ENCODE measurements around the gene RNF130.
"Not testable (repeated sequence)": the region's sequence is repeated elsewhere in the genome, so short reads cannot be mapped to it uniquely, and the experiment has no call there.

Gene RNF130

DNA sequence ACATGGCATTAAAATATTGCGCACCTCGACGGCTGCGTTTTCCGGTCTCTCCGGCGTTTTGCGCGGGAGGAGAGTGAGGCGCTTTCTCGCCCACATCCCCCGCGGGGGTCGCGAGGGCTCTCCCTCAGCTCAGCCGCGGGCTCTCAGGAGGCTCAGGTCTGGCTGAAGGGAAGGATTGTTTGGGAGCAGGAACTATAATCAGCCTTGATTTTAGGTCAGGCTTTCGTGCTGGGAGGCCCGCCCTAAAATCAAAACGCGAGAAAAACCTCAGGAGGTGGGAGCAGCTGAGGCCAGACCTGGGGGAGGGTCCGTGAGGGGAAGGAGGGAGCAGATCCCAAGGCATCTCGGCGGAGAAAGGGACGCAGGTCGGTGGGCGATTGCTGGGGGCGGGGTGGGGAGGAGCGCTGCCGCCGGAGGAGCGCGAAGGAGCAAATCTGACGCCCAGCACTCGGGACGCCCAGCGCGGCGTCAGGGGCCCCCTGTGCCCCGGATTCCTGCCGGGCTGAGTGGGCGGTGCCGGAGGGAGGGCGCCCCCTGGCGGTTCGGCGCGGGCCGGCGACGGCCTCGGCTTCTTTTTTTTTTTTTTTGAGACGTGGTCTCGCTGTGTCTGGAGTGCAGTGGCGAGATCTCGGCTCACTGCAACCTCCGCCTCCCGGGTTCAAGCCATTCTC lies 18.7 kb upstream of the RNF130 start (continued):
- TF ChIP-seq ZNF221 (tag by site-specific recombination; IDR thresholded peaks at IDR 0.05; ENCODE audit: borderline replicate concordance), result no peak
- TF ChIP-seq KLF1 (tag by site-specific recombination; IDR thresholded peaks at IDR 0.05), result peak; percentile 76
- peak; percentile 91 for TF ChIP-seq KLF16 (tag by site-specific recombination; IDR thresholded peaks at IDR 0.05)
- no peak for TF ChIP-seq PRDM2 (tag by site-specific recombination; IDR thresholded peaks at IDR 0.05; ENCODE audit: borderline replicate concordance)
- TF ChIP-seq HIC1 (tag by site-specific recombination; IDR thresholded peaks at IDR 0.05), result peak; percentile 51; the same call in 1 of the 2 replicates

DNA sequence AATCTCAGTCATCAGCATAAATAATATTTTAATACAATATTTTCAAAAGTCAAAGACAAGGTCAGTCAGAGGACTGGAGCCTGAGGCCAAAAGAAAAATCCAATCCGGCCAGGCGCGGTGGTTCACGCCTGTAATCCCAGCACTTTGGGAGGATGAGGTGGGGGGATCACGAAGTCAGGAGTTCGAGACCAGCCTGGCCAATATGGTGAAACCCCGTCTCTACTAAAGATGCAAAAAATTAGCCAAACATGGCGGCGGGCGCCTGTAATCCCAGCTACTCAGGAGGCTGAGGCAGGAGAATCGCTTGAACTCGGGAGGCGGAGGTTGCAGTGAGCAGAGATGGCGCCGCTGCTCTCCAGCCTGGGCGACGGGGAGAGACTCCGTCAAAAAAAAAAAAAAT lies 18.1 kb upstream of the RNF130 start:
- POLR2A ChIA-PET, result interaction anchor here (1.5 kb wide), 1 partner anchor 18 kb away, joined by 3 read pairs; the partner anchor contains the start of gene RNF130
- H3K9me3 ChIP-seq (ENCODE audit: control insufficient read depth, insufficient read depth, low read depth, low read length); H3K36me3 ChIP-seq (ENCODE audit: control insufficient read depth in 2 of 2, insufficient read depth in 1 of 2, low read length in 2 of 2); H3K4me1 ChIP-seq (ENCODE audit: control insufficient read depth, insufficient read depth, low read length); H3K27ac ChIP-seq (ENCODE audit: extremely low read depth, low read depth, low read length); H3K4me3 ChIP-seq (ENCODE audit: low read depth, low read length): not testable (repeated sequence)
- CTCF ChIA-PET, result interaction anchor here (0.6 to 2.4 kb wide), 3 partner anchors 9 to 15 kb away, joined by 3 to 9 read pairs (median 5); no protein-coding TSS in a partner anchor

DNA sequence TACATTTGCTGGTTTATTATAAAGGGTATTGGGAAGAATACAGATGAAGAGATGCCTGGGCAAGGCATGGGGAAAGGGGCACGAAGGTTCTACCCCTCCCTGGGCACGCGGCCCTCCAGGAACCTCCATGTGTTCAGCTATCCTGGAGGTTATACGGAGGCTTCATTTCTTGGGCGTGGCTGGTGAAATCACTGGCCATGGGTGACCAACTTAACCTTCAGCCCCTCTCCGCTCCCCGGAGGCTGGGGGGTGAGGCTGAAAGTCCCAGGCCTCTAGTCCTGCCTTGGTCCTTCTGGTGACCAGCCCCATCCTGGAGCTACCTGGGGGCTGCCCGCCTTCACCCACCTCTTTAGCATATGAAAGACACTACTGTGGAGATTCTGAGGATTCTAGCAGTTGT lies 17.0 kb upstream of the RNF130 start:
- Histone ChIP-seq H3K4me1 (ENCODE audit: control insufficient read depth, insufficient read depth, low read length) (no peaks in the 10 kb centered on the region; the same call in 1 of the 2 replicates), H3K36me3 (ENCODE audit: control insufficient read depth in 2 of 2, insufficient read depth in 1 of 2, low read length in 2 of 2) (no peaks in the 10 kb centered on the region), H3K9me3 (ENCODE audit: control insufficient read depth, insufficient read depth, low read depth, low read length) (no peaks in the 10 kb centered on the region), H3K27ac (ENCODE audit: extremely low read depth, low read depth, low read length) (no peak overlapping the region), H3K4me3 (ENCODE audit: low read depth, low read length) (no peak overlapping the region)
- ChIA-PET POLR2A (interaction anchor here (1.5 kb wide), 1 partner anchor 17 kb away, joined by 3 read pairs; the partner anchor contains the start of gene RNF130), CTCF (interaction anchor here (0.7 to 1.2 kb wide), 2 partner anchors 180 to 449 kb away, joined by 3 read pairs; no protein-coding TSS in a partner anchor)
- TF ChIP-seq, protein P1, sequence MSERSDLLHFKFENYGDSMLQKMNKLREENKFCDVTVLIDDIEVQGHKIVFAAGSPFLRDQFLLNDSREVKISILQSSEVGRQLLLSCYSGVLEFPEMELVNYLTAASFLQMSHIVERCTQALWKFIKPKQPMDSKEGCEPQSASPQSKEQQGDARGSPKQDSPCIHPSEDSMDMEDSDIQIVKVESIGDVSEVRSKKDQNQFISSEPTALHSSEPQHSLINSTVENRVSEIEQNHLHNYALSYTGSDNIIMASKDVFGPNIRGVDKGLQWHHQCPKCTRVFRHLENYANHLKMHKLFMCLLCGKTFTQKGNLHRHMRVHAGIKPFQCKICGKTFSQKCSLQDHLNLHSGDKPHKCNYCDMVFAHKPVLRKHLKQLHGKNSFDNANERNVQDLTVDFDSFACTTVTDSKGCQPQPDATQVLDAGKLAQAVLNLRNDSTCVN (tag by site-specific recombination; optimal IDR thresholded peaks at IDR 0.05), result no peak
- TF ChIP-seq KLF1 (tag by site-specific recombination; IDR thresholded peaks at IDR 0.05) (no peak), MYNN (tag by site-specific recombination; IDR thresholded peaks at IDR 0.05; ENCODE audit: borderline replicate concordance) (no peak), GFI1B (tag by site-specific recombination; IDR thresholded peaks at IDR 0.05) (no peak), ZNF148 (tag by site-specific recombination; IDR thresholded peaks at IDR 0.05; ENCODE audit: borderline replicate concordance) (no peak), ZNF600 (tag by site-specific recombination; IDR thresholded peaks at IDR 0.05) (no peak), ZNF211 (tag by site-specific recombination; IDR thresholded peaks at IDR 0.05; ENCODE audit: low read depth) (no peak), ZNF585B (tag by site-specific recombination; IDR thresholded peaks at IDR 0.05) (no peak), ZNF341 (tag by site-specific recombination; IDR thresholded peaks at IDR 0.05; ENCODE audit: low read depth) (no peak), ZNF174 (tag by site-specific recombination; IDR thresholded peaks at IDR 0.05) (no peak)
- TF ChIP-seq, protein P2, sequence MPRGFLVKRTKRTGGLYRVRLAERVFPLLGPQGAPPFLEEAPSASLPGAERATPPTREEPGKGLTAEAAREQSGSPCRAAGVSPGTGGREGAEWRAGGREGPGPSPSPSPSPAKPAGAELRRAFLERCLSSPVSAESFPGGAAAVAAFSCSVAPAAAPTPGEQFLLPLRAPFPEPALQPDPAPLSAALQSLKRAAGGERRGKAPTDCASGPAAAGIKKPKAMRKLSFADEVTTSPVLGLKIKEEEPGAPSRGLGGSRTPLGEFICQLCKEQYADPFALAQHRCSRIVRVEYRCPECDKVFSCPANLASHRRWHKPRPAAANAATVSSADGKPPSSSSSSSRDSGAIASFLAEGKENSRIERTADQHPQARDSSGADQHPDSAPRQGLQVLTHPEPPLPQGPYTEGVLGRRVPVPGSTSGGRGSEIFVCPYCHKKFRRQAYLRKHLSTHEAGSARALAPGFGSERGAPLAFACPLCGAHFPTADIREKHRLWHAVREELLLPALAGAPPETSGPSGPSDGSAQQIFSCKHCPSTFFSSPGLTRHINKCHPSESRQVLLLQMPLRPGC (tag by site-specific recombination; IDR thresholded peaks at IDR 0.05), result no peak
- TF ChIP-seq, protein P3, sequence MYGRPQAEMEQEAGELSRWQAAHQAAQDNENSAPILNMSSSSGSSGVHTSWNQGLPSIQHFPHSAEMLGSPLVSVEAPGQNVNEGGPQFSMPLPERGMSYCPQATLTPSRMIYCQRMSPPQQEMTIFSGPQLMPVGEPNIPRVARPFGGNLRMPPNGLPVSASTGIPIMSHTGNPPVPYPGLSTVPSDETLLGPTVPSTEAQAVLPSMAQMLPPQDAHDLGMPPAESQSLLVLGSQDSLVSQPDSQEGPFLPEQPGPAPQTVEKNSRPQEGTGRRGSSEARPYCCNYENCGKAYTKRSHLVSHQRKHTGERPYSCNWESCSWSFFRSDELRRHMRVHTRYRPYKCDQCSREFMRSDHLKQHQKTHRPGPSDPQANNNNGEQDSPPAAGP (tag by site-specific recombination; IDR thresholded peaks at IDR 0.05), result no peak

Measured in HEK293 (cell line).